GM21737 (cell line): ENCODE data around the gene TSC2.
"Not testable (repeated sequence)": the region's sequence is repeated elsewhere in the genome, so short reads cannot be mapped to it uniquely, and the experiment has no call there.

Experiments
- ATAC-seq: cut with Tn5 transposase; IDR thresholded peaks from one replicate; pipeline ENCODE4 v1.9.1; 2021; ENCODE audit warnings: mild to moderate bottlenecking, moderate library complexity; ENCODE audit not compliant: unreplicated experiment

Gene TSC2

GRCh38 chr16:2030036-2030435 lies 17.7 kb upstream of the TSC2 start:
- no peak for ATAC-seq

GRCh38 chr16:2031081-2031577 lies 16.7 kb upstream of the TSC2 start:
- ATAC-seq: no peak

DNA sequence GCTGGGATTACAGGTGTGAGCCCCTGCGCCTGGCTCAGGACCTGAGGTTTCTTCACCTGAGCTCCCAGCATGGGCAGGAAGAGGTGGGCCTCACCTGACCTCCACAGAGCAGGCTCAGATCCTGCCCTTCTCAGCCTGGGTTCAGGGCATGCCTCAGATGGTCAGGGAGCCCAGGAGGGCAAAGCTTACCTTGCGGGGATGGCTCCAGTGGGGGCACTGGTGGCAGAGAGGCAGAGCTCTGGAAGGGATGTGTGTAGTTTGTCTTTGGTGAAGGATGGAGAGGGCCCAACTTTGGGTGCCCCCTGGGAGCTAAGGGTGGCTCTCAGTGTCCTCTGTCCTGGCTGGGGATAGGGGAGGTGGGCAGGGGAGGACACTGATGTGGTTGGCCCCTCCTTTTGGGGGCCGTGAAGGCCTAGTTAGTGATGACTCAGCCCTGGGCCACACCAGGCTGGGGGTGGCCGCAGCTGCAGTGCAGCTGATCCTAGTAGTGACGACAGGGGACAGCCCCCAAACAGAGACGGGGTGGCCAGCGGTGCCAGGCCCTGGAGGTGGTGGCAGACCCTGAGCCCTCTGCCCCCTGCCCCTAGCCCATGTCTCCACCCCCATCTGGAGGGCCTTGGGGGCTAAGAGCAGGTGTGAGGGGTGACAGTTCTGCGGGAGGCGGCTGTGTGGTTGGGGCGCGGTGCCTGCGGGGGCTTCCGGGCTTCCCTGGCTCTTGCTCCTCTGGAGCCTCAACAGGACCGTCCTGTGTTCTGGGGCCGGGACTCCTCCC lies 15.3 kb upstream of the TSC2 start:
- ATAC-seq: no peak

- no peak for ATAC-seq
Observed at GRCh38 chr16:2033057-2033908, 14.5 kb upstream of the TSC2 start.

DNA sequence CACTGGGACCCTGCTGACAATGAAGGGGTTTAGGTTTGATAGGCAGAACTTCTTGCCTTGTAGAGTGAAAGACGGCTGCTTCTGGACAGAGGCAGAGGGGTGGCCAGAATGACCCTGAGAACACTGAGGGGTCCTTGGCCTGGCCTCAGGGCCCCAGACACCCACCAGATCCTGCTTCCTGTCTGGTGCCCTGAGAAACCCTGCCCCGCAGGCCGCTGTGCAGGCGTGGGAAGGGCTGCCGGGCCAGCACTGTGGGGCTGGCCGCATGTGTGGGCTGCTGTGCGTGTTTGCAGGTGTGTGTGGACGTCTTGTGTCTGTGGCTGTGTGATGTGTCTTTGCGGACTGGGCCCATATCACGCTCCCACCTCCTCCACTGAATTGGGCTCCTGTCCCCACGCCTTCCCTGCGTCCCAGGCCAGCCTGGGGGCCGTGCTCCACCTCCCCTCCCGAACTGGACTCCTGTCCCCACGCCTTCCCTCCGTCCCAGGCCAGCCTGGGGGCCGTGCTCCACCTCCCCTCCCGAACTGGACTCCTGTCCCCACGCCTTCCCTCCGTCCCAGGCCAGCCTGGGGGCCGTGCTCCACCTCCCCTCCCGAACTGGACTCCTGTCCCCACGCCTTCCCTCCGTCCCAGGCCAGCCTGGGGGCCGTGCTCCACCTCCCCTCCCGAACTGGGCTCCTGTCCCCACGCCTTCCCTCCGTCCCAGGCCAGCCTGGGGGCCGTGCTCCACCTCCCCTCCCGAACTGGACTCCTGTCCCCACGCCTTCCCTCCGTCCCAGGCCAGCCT lies 13.7 kb upstream of the TSC2 start:
- ATAC-seq: not testable (repeated sequence)

- no peak for ATAC-seq
Observed at GRCh38 chr16:2034696-2035430, 12.9 kb upstream of the TSC2 start.

DNA sequence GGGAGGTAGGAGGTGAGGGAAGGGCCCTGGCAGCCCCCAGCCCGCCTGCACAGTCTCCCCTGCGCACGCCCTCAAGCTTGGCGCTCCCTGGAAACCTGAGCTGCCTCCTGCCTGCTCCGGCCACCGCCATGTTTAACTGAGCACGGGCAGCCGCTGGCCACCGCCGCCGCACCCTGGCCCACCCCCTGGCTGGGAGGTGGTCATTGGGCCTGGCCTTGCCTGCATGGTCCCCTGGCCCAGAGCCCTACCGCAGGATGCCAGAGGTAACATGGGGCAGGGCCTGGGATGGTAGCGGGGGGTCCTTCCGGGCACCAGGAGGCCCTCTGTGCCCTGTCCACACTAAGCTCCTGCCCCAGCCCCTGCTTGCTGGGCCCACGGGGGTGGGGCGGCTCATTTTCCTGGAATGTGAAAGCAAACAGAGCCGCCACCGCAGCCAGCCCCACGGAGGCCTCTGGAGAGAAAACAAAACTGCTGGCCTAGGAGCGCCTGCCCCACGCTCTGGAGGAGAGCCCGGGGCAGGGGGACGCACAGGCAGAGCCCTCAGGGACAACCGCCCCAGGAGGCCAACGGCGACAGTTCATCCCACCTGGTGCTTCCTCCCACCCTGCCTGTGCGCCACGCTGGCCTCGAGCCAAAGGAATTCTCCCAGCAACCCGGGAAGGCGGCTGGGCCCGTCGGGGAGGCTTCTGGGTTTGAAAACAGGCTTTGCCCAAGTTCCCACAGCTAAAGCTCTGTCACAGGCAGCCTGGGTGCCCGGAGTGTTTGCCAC lies 12.2 kb upstream of the TSC2 start:
- no peak for ATAC-seq

DNA sequence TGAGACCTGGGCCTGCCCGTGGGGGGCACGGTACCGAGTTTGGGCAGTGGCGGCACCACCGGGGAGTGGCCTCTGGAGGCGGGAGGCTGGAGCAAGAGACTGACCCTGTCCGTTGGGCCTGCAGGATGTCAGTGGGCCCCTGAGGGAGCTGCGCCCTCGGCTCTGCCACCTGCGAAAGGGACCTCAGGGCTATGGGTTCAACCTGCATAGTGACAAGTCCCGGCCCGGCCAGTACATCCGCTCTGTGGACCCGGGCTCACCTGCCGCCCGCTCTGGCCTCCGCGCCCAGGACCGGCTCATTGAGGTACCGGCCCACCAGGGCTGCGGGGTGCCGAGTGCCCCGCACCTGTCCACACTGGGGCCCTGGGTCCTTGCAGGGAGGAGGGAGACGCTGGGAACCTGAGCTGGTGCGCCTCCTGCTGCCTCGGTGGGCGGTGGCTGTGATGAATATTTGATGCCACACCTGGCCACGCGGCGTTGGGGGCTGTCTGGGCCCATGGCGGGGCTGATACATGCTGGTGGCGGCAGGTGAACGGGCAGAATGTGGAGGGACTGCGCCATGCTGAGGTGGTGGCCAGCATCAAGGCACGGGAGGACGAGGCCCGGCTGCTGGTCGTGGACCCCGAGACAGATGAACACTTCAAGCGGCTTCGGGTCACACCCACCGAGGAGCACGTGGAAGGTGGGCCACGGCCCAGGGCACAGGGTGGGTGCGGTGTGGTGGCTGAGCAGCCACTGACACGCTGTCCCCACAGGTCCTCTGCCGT lies 11.4 kb upstream of the TSC2 start:
- no peak for ATAC-seq

DNA sequence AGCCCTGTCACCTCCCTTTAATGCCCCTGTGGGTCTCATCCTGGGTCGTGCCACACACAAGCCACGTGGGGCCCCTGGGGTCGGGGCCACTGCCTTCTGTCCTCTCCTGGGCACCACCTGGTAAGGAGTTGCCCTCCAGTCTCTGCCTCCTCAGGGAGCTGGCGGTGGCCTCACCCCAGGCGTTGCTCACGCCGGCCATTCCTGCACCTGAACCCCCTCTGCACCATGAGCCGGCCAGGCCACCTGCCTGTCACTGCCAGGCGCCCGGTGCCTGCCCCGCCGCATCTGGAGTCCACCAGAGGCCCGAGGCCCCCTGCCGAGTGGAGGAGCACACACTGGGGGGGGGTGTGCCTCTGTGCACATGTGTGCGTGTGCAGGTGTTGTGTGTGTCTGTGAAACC lies 10.7 kb upstream of the TSC2 start:
- ATAC-seq: no peak

DNA sequence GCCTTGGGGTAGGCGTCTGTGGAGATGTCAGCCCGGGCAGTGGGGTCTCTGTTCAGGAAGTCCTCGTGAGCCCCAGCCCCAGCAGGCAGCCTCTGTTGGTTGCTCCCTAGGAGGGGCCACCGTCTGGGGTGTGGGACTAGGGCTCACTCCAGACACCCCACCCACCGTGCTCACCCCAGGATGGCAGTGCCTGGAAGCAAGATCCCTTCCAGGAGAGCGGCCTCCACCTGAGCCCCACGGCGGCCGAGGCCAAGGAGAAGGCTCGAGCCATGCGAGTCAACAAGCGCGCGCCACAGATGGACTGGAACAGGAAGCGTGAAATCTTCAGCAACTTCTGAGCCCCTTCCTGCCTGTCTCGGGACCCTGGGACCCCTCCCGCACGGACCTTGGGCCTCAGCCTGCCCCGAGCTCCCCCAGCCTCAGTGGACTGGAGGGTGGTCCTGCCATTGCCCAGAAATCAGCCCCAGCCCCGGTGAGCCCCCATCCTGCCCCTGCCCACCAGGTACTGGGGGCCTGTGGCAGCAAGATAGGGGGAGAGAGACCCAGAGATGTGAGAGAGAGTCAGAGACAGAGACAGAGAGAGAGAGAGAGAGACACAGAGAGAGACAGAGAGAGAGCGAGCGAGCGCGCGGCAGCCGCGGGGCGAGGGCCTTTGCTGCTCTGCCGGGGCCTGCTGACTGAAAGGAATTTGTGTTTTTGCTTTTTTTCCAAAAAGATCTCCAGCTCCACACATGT lies 10.0 kb upstream of the TSC2 start:
- ATAC-seq: no peak

- no peak for ATAC-seq
Observed at GRCh38 chr16:2038382-2039231, 9.2 kb upstream of the TSC2 start.

DNA sequence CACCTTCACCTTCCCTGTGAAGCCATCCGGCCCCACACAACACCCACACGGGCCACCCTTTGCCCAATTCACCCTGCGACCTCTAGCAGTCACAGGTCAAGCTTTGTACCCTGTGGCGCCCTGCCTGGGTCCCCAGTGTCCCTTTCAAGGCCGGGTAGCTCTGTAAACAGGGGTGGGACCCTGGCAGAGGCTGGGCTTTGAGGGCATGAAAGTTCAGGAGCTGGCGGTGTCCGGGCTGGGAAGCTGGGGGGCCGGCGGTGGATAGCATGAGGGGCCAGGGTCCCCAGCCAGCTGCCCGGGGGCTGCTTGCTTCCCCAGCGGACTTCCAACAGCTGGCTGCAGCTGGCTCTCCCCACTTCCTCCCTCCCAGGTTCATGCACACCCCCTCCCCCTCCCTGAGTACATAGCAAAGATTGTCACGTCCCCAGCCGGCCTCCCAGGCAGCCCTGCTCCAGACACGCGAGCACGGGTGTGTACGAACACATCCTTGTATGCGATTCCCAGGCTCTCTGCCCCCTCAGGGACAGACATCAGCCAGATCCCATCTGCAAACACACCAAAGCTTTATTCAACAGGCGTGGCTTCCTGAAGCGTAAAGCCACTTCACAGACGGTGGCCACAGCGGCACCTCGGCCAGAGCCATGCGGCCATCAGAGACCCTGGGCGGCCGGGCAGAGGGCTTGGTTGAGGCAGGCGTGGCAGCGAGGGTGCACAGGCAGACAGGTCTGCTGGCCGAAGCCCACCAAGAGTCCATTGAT lies 8.3 kb upstream of the TSC2 start:
- ATAC-seq: no peak

- ATAC-seq: no peak
Observed at GRCh38 chr16:2040041-2040786, 7.6 kb upstream of the TSC2 start.

DNA sequence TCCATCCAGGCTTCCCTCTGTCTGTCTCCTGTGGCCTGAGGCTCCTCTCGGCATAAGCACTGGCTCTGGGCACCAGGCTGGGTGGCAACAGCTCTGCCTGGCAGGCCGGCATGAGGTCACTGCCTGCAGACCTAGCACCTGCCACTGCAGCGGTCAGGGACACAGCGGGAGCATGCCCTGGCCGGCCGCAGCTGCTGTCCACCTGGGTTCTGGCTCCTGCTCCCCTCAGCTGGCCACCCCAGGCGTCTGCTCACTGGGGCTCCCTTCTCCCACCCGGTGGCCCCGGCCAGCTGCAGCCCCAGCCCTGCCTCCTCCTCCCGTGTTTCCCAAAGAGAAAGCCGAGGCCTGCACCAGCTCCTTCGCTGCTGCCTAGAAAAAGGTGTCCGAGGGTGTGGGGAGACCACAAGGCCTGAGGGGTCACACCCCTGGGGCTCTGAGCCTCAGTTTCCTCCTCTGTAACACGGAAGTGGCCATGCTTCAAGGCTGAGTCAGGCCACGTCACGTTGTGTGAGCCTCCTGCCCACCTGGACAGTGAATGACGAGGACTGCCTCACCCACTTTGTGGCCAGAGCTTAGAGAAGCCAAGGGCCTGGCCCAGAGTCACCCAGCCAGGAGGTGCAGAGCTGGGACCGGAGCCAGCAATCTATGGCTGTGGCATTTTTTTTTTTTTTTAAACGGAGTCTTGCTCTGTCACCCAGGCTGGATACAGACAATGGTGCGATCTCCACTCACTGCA lies 6.8 kb upstream of the TSC2 start:
- ATAC-seq: no peak
